GM21381 (cell line): ENCODE measurements around the gene C22orf23.

Experiments used
- ATAC-seq: cut with Tn5 transposase; IDR thresholded peaks from one replicate; pipeline ENCODE4 v1.9.1; 2021; ENCODE audit warnings: mild to moderate bottlenecking, moderate library complexity; ENCODE audit not compliant: unreplicated experiment

Gene C22orf23

DNA sequence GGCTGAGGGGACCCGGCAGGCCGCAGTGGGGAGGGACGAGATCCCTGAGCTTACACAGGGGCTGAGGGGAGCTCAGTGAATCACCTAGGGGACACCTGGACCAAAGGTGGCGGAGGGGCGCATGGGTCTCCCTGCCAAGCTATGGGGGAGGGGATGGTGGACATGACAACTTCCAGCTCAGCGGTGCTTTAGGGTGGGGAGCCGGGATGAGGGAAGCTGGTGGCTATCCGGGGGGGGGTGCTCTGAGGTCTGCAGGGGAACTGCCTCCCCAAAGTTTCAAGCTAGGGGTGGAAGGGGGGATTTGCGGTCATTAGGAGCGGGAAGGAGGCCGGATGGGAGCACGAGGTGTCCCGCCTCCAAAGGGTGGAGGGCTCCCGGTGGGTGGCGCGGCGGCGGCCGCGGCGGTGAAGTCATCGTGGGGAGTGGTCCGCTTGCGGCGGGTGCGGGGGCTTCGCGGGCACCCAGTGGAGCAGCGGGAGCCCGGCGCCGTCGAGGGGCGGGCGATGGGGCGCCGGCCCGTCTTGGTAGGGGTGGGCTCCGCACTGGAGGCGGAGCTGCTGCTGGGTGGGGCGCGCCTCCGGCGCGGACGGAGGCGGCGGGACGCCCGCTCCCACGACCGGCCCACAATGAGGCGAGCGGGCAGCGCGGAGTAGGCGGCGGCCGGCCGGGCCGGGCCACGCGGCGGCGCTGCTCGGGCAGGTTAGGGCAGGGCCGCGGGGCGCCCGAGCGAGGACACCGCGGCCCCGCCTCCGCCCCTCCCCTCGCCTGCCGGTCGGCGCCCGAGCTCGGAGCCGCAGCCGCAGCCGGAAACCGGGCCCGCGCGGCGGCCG lies 47.7 kb downstream of the C22orf23 start, which contains the start of gene MICALL1:
Gene MICALL1 (plus strand): TSS at position 764 of the 830 bp plus-strand sequence. CDS start 126 bp downstream, outside the sequence.
- ATAC-seq, result peak; percentile 76

DNA sequence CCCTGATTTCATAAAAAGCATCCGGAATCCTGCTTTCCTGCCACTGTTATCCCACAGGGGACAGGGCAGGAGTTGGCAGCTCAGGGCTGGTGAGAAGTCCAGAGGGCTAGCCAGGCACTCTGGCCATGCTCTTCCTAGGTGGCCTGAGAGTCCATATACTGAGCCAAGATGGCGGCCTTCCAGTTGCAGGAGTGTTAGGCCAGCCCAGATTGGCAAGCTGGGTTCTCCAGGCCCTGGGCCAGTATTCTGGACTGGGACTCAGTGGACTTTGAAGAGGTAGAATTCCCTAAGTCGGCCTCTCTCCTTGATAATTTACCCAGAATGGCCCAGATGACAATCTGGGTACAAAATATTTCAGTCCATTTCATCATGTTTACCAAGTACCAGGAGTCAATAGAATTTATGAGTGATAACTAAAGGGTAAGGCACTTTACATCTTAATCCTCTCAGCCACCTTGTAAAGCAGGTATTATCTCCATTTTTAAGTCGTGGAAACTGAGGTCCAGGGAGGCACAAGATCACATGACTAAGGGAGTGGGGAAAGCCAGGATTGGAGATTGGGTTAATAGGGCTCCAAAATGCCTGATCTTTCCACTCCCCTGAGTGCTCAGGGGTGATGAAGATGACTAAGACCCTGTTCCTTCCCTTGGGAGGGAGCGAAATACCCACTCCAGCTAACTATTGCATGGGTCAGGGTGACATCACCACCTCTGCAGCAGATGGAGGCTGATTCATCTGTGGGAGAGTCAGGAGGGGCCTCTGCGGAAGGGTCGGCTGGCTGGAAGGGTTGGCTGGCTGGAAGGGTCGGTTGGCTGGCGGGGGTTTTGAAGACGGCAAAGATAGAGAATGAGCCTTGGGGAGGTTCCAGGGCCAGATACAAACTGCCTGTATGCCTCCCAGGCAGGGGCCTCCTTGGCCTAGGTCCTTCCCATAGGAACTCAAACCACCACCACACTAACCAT lies 48.5 kb downstream of the C22orf23 start:
- no peak for ATAC-seq

GRCh38 chr22:37898441-37899181 lies 54.8 kb downstream of the C22orf23 start:
- ATAC-seq, result no peak

- ATAC-seq, result no peak
Observed at GRCh38 chr22:37897807-37898206, 55.6 kb downstream of the C22orf23 start.

- ATAC-seq, result no peak
Observed at GRCh38 chr22:37896939-37897338, 56.5 kb downstream of the C22orf23 start.

DNA sequence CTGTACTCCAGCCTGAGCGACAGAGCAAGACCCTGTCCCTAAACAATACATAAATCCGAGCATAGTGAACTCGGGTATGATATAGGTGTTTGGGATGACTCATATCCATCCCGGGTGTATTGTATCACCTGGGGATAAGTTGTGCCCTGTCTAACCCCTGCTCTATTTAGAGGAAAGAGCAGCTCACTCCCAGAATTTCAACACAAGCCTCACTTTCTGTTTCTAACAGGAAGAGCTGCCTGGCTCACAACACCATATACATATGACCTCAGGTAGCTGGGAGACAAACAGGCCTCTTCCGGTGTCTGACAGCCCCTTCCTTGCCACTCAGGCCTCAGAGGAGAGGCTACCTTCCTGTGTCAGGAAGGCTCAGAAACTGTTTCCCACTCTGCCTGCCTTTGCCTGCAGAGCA lies 57.2 kb downstream of the C22orf23 start:
- ATAC-seq, result peak; percentile 84

DNA sequence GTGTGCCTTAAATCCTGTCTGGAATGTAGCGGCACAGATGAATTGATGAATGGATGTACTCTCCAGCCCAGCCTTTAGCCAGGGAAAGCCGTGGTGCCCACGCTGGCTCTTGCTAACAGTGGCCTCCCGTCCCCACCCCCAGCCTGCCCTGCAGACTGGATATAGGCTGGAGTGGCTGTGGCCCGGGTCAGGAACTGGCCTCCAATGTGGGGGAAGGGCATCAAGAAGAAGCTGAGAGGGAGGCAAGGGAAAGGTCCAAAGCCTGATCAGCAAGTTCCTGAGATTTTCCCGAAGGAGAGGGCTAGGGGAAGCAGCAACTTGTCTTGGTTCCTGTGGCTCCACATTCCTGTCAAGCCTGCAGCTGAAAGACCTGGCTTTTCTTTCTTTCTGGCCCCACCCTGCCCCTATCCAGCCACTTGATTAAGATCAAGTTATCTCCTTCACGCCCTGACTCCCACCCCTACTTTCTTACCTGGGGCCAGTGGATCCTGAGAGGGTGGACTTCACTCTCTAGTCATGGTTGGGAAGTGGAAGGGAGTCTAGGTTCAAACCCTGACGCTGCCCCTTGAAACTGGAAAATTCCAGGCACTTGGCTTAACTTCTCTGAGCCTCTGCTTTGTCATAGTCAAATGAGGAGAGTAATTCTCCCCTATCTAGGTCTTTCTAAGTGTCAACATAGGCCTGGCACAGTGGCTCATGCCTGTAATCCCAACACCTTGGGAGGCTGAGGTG lies 58.3 kb downstream of the C22orf23 start:
- no peak for ATAC-seq

- ATAC-seq, result no peak
Observed at GRCh38 chr22:37893583-37893983, 59.8 kb downstream of the C22orf23 start.
